GM12878 (cell line): ENCODE results near the gene ARHGEF10L. TPM values are rescaled to one million over a fixed set of nuclear protein-coding genes. Genes with fewer than 3 reads are reported as not detected.

Source experiments
- ATAC-seq: fragments of 200-7000 bp; cut with Tn5 transposase; 3 replicates; pipeline ENCODE4 v1.9.1; 2020; ENCODE audit warnings: mild to moderate bottlenecking, moderate library complexity
- BruUV-seq: library from RNA; stranded (reverse); fragments of 400-500 nt; replicated peaks from 2 replicates; lab custom pipeline; 2021; lab: Mats Ljungman, UMichigan
- CTCF ChIA-PET: fragments of 300-600 bp; sonication (Branson Sonifier 250); formaldehyde crosslinking; extraction: SDS; loops from one replicate; lab custom pipeline; 2021; ENCODE audit warnings: inconsistent platforms; lab: Yijun Ruan, JAX
- POLR2A ChIA-PET: fragments of 350-600 bp; formaldehyde crosslinking; extraction: SDS; loops from one replicate; lab custom pipeline; 2021; ENCODE audit warnings: inconsistent platforms; lab: Charles Lee
- RAD21 ChIA-PET: fragments of 300-600 bp; sonication (Branson Sonifier 250); formaldehyde crosslinking; loops from one replicate; lab custom pipeline; 2023; ENCODE audit warnings: antibody characterized with exemption; ENCODE audit not compliant: unreplicated experiment; lab: Charles Lee
- SMC1A ChIA-PET: fragments of 300-600 bp; sonication (Branson Sonifier 250); formaldehyde crosslinking; loops from one replicate; lab custom pipeline; 2023; ENCODE audit not compliant: unreplicated experiment, uncharacterized antibody; lab: Charles Lee
- DNase-seq: peaks from one replicate; pipeline ENCODE4 v3.0.0-alpha.2; 2011; ENCODE audit warnings: low read depth, low spot score
- FAIRE-seq: peaks from 3 replicates; lab custom pipeline; 2011; peaks lifted over from hg19 to GRCh38; lab: Jason Lieb, UNC
- H2AFZ ChIP-seq: 2 replicates; pipeline ENCODE4 v1.6.0; 2011; ENCODE audit warnings: low read depth, low read length, control low read depth; ENCODE audit not compliant: control insufficient read depth
- H3K27ac ChIP-seq: 2 replicates; pipeline ENCODE4 v1.5.1; 2011; ENCODE audit warnings: control low read depth; ENCODE audit not compliant: control insufficient read depth, insufficient read depth
- H3K27me3 ChIP-seq, 2 experiments: replicated peaks in 1 of 2; 2 replicates each; pipeline versions ENCODE4 v1.6.0 to v1.6.1; 2011; ENCODE audit warnings: low read length in 1 of 2; ENCODE audit not compliant: control insufficient read depth in 2 of 2, insufficient read depth in 2 of 2
- H3K36me3 ChIP-seq, 2 experiments: 2 replicates each; pipeline ENCODE4 v1.5.1; 2011; ENCODE audit warnings: low read length in 1 of 2; ENCODE audit not compliant: control insufficient read depth in 2 of 2, insufficient read depth in 2 of 2
- H3K4me1 ChIP-seq: 2 replicates; pipeline ENCODE4 v1.6.1; 2011; ENCODE audit warnings: mild to moderate bottlenecking, low read length, moderate library complexity, mixed read lengths; ENCODE audit not compliant: control insufficient read depth, insufficient read depth
- H3K4me2 ChIP-seq: 2 replicates; pipeline ENCODE4 v1.6.0; 2011; ENCODE audit warnings: control low read depth; ENCODE audit not compliant: control insufficient read depth, insufficient read depth
- H3K4me3 ChIP-seq: fragments of 200-600 bp; sonication (generic); 2 replicates; pipeline ENCODE4 v1.5.1; 2016
- H3K79me2 ChIP-seq: 2 replicates; pipeline ENCODE4 v1.6.0; 2011; ENCODE audit warnings: low read length; ENCODE audit not compliant: control insufficient read depth, insufficient read depth
- H3K9ac ChIP-seq: 2 replicates; pipeline ENCODE4 v1.8.0; 2011; ENCODE audit warnings: low read length, control low read depth, mixed read lengths; ENCODE audit not compliant: control insufficient read depth, insufficient read depth
- H3K9me3 ChIP-seq: replicated peaks from 3 replicates; pipeline ENCODE4 v1.5.1; 2011; ENCODE audit warnings: mild to moderate bottlenecking, low read length; ENCODE audit not compliant: control insufficient read depth, insufficient read depth
- H4K20me1 ChIP-seq: 2 replicates; pipeline ENCODE4 v1.6.0; 2011; ENCODE audit not compliant: control insufficient read depth, insufficient read depth
- BRCA1 ChIP-seq: IDR thresholded peaks from 2 replicates; pipeline ENCODE4 v1.6.1; 2011; ENCODE audit warnings: low read depth, low read length, improper control_type of control experiment
- EZH2 ChIP-seq: IDR thresholded peaks from 2 replicates; pipeline ENCODE4 v1.6.1; 2012; ENCODE audit warnings: low read depth, mild to moderate bottlenecking, control low read depth, inconsistent platforms, low read length, borderline replicate concordance; ENCODE audit not compliant: control insufficient read depth
- HDGF ChIP-seq: fragments of 450-650 bp; IDR thresholded peaks from 2 replicates; pipeline ENCODE4 v1.6.1; 2016; ENCODE audit warnings: antibody characterized with exemption
- KAT2A ChIP-seq: conservative IDR thresholded peaks from 2 replicates; pipeline ENCODE4 v1.6.1; 2011; ENCODE audit warnings: low read depth, low read length; ENCODE audit not compliant: control insufficient read depth
- MTA3 ChIP-seq: IDR thresholded peaks from 2 replicates; pipeline ENCODE4 v1.6.1; 2012; ENCODE audit warnings: low read length, inconsistent platforms, borderline replicate concordance
- NBN ChIP-seq: fragments of 450-650 bp; IDR thresholded peaks from 2 replicates; pipeline ENCODE4 v1.6.1; 2016
- NFIC ChIP-seq: IDR thresholded peaks from 2 replicates; pipeline ENCODE4 v1.6.1; 2012; ENCODE audit warnings: low read depth, mild to moderate bottlenecking, inconsistent platforms, low read length, moderate library complexity
- NFXL1 ChIP-seq: fragments of 450-650 bp; IDR thresholded peaks from 2 replicates; pipeline ENCODE4 v1.6.1; 2017; ENCODE audit warnings: antibody characterized with exemption, mild to moderate bottlenecking, borderline replicate concordance
- SMAD1 ChIP-seq: fragments of 450-650 bp; IDR thresholded peaks from 2 replicates; pipeline ENCODE4 v1.6.1; 2018; ENCODE audit warnings: mild to moderate bottlenecking, low read depth; ENCODE audit not compliant: partially characterized antibody
- SMARCA5 ChIP-seq: fragments of 450-650 bp; IDR thresholded peaks from 2 replicates; pipeline ENCODE4 v1.6.1; 2017; ENCODE audit warnings: mild to moderate bottlenecking
- TCF12 ChIP-seq: IDR thresholded peaks from 2 replicates; pipeline ENCODE4 v1.6.1; 2011; ENCODE audit warnings: low read depth, mild to moderate bottlenecking, low read length
- ZNF207 ChIP-seq: fragments of 450-650 bp; IDR thresholded peaks from 2 replicates; pipeline ENCODE4 v1.6.1; 2014; ENCODE audit warnings: antibody characterized with exemption, mild to moderate bottlenecking, borderline replicate concordance
- ZNF24 ChIP-seq: fragments of 450-650 bp; IDR thresholded peaks from 2 replicates; pipeline ENCODE4 v1.6.1; 2017; ENCODE audit warnings: antibody characterized with exemption, mild to moderate bottlenecking
- in situ Hi-C: fragments of 300-500 bp; cut with MboI; formaldehyde crosslinking; loops from 9 replicates; pipeline ENCODE4 v1.14.3; 2018; ENCODE audit warnings: mixed read lengths
- intact Hi-C: fragments of 100-400 bp; cut with micrococcal nuclease; formaldehyde crosslinking; loops from one replicate; pipeline ENCODE4 v1.14.2; 2022; ENCODE audit not compliant: unreplicated experiment
- polyA plus RNA-seq, 11 experiments: library from polyadenylated mRNA; depleted of rRNA in 4 of 11; unstranded in 6 of 11; stranded (reverse) in 5 of 11; fragments of >200 nt; fragmentation: Nextera tagmentation in 4 of 11; fragmentation: Illumina TruSeq in 1 of 11; extraction: Ambion mirVana in 4 of 11; extraction: Trizol in 1 of 11; gene quantifications; 1 replicate in 1 of 11; 2 replicates in 10 of 11; pipeline versions ENCODE4 v1.2.1 to v1.2.3, GENCODE V29; 2011 to 2016; ENCODE audit warnings: inconsistent platforms in 2 of 11, missing spikeins in 2 of 11, low read depth in 1 of 11
- total RNA-seq, 4 experiments: library from RNA; depleted of rRNA in 3 of 4; stranded (reverse); fragments of >200 nt in 3 of 4; fragmentation: Illumina TruSeq in 1 of 4; extraction: Trizol in 1 of 4; gene quantifications; 2 replicates each; pipeline versions ENCODE4 v1.2.1 to v1.2.3, GENCODE V29; 2013 to 2021
- TF ChIP-seq, protein P1 (sequence below): fragments of 450-650 bp; IDR thresholded peaks from 2 replicates; pipeline ENCODE4 v1.6.1; 2017; ENCODE audit warnings: borderline replicate concordance
- TF ChIP-seq, protein P2 (sequence below): IDR thresholded peaks from 2 replicates; pipeline ENCODE4 v1.6.1; 2011; ENCODE audit warnings: low read depth, mild to moderate bottlenecking, low read length, moderate library complexity, borderline replicate concordance; ENCODE audit errors: extremely low read depth

Gene ARHGEF10L
- total and polyA plus RNA-seq, 10 of the 15 experiments (the other 5 are each of a cell fraction or from before 2014, with no cell fraction given), result 0.05 to 0.94 (median 0.28) TPM; not detected in 2

DNA sequence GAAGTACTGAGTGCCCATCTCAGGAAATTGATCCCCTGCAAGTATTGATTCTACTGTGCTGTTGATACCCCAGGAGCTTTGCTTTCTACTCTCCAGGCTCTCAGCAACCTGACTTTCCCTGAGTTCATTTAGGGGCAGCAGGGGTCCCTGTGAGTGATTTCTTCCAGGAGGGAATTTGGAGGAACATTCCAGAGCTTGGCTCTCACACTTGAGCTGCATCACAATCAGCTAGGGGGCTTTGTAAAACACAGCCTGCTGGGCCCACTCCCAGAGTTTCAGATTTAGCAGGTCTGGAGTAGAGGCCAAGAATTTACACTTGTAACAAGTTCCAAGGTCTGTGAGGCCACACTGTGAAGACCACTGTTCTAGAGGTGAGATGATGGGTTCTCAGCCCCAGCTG lies 199.6 kb downstream of the ARHGEF10L start:
- H2AFZ ChIP-seq, result no peak overlapping the region
- ChIA-PET POLR2A (no interaction called here), RAD21 (no interaction called here), SMC1A (no interaction called here), CTCF (no interaction called here)
- H4K20me1 ChIP-seq, result no peaks in the 10 kb centered on the region
- H3K27ac ChIP-seq, result no peak overlapping the region
- intact Hi-C loops (no loop called here), in situ Hi-C loops (no loop called here)
- TF ChIP-seq KAT2A (no peak), SMARCA5 (no peak), HDGF (no peak), MTA3 (no peak), BRCA1 (no peak), NBN (no peak), TCF12 (no peak), ZNF207 (no peak), NFXL1 (no peak), EZH2 (no peak), SMAD1 (no peak), NFIC (no peak), ZNF24 (no peak)
- TF ChIP-seq, protein P1, sequence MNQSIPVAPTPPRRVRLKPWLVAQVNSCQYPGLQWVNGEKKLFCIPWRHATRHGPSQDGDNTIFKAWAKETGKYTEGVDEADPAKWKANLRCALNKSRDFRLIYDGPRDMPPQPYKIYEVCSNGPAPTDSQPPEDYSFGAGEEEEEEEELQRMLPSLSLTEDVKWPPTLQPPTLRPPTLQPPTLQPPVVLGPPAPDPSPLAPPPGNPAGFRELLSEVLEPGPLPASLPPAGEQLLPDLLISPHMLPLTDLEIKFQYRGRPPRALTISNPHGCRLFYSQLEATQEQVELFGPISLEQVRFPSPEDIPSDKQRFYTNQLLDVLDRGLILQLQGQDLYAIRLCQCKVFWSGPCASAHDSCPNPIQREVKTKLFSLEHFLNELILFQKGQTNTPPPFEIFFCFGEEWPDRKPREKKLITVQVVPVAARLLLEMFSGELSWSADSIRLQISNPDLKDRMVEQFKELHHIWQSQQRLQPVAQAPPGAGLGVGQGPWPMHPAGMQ, result no peak
- TF ChIP-seq, protein P2, sequence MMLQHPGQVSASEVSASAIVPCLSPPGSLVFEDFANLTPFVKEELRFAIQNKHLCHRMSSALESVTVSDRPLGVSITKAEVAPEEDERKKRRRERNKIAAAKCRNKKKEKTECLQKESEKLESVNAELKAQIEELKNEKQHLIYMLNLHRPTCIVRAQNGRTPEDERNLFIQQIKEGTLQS, result no peak
- no peak for ATAC-seq
- H3K4me3 ChIP-seq, result no peak overlapping the region
- no peaks in the 10 kb centered on the region for H3K79me2 ChIP-seq
- H3K9ac ChIP-seq, result no peak overlapping the region
- no peak for DNase-seq
- H3K4me2 ChIP-seq, result no peak overlapping the region
- no peak for FAIRE-seq
- no peaks in the 10 kb centered on the region for H3K4me1 ChIP-seq
- H3K9me3 ChIP-seq, result no peaks in the 10 kb centered on the region
- no TSS peak for BruUV-seq
- H3K27me3 ChIP-seq, result no peaks in the 10 kb centered on the region; a peak in 3 of 4 replicates
- no peaks in the 10 kb centered on the region for H3K36me3 ChIP-seq
